NK-92 (cell line): Measurements from ENCODE around the gene ARL13B.
"Not testable (repeated sequence)": the region's sequence is repeated elsewhere in the genome, so short reads cannot be mapped to it uniquely, and the experiment has no call there.

ENCODE experiments used
- DNase-seq: peaks from one replicate; lab custom pipeline; 2025; ENCODE audit not compliant: unreplicated experiment; lab: John Stamatoyannopoulos, UW

ARL13B gene

DNA sequence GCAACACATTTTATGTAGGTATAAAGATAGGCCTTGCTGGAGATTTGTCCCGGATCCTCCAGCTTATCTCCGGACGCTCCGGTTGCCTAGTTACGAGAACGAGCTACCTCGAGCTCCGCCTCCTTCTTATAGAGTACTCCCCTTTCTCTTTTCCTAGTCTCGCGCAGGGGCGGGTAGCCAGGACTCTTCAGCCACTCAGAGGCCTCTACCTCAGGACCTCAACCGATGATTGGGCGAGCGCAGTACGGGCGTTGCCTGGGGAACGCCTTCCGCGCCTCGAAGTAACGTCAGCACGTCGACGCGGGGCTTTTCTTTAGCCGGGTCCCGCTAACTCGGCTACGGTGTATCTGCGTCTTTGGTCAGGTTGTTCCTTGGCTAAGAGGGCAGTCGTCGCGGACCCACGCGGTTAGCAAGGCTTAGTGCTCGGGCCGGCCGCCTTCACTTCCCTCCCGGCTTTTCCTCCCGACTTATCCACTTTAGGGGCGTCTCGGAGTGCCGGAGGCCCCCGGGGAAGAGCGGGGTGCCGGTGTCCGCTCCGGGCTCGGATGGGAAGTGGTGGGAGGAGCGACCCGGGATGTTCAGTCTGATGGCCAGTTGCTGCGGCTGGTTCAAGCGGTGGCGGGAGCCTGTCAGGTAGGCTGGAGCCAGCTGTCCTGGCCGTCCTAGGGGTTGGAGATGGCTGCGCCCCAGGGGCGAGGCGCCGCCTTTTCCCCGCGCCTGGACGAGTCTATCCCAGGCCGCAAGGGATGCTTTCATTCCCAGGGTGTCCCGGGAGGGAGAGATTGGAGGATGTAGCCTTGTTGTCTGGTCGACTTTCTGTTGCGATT lies at the start of gene ARL13B:
TSS of gene ARL13B (plus strand) at position 306 of the 827 bp plus-strand sequence. CDS start at position 575, 269 bp downstream.
- peak; percentile 64 for DNase-seq

DNA sequence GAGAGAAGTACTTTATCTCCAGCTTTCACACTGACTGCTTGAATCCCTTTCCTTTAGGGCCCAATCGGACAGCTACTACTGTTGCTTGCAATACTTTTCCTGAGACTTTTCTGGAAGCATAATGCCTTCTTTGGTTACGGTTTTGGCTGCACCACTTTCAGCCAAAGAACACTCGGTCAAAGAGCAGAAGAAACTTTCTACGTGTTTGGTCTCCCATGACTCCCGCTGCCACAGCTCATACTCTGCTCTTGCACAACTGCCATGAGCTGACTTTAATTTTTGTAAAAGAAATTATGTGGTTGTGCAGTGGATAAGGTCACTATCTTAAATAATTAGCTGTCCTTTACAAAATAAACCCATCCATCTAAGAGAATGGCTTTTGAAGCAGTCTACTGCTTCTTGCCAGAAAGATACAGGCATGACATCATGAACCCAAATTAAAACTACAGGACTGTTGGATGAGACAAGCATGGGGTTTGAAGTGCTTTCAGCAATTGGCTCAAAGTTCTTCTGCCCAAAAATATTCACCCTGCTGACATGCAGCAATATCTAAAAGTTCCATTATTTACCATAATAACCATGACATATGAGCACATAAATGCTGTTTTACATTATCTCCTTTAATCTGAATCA lies 48.2 kb upstream of the ARL13B start:
- DNase-seq: no peak

DNA sequence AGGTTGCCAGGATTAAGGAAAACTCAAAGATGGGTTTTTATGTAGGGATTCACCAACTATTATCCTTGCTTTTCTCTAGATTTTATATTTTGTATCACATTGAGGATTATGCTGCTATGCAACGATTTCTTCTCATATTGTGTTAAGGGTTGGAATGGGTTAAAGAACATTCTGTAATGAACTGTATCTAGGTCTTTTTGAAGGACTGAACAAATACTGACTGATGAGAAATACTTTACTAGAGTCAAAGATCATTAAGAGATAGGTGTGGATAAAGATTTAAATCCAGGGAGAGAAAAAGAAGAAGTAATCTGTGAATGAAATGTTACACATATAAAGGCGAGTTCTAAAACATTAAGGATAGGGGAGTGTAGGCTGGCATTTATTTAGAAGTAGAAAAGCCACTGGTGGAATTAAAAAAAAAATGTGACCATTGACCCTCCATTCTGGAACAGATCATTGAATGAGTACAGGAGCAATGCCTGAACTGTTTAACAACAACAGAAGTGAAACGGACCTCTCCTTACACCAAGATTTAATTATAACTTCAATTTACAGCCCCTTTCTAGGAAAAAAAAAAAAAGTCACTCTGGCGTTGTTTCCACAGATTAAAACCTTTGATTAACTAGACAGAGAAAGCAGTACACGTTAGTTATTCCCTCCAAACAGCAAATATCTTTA lies 45.4 kb upstream of the ARL13B start:
- DNase-seq: no peak

DNA sequence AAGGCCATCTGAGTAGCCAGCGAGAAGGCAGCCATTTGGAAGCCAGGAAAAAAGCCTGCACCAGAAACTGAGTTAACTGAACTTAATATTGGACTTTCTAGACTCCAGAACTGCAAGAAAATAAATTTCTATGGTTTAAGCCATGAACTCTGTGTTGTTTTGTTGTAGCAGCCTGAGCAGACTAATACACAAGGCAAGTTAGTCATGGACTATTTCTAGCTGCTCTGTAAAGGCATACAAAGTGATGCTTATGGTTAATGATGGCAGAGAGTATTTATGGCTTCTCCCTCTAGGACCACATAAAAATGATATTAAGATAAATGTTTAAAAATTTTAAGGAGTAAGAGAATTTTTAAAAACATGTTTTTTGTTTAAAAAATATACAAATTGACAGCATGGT lies 43.4 kb upstream of the ARL13B start:
- no peak for DNase-seq

DNA sequence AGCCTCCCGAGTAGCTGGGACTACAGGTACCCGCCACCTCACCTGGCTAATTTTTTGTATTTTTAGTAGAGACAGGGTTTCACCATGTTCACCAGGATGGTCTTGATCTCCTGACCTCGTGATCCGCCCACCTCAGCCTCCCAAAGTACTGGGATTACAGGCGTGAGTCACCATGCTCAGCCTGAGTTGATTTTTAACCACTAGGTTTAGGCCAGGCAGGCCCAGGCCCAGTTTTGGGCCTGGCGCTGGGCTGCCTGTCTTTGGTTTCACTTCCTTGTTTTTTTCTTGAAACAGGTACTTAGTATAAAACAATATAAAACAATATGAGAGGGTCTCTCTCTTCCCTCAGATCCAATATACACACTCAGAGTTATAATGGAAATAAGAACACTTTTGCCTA lies 42.5 kb upstream of the ARL13B start:
- DNase-seq: not testable (repeated sequence)

DNA sequence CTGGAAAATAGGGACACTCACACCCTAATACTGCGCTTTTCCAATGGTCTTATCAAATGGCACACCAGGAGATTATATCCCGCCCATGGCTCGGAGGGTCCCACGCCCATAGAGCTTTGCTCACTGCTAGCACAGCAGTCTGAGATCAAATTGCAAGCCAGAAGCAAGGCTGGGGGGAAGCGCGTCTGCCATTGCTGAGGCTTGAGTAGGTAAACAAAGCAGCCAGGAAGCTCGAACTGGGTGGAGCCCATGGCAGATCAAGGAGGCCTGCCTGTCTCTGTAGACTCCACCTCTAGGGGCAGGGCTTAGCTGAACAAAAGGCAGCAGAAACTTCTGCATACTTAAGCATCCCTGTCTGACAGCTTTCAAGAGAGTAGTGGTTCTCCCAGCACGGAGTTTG lies 30.0 kb upstream of the ARL13B start:
- not testable (repeated sequence) for DNase-seq

DNA sequence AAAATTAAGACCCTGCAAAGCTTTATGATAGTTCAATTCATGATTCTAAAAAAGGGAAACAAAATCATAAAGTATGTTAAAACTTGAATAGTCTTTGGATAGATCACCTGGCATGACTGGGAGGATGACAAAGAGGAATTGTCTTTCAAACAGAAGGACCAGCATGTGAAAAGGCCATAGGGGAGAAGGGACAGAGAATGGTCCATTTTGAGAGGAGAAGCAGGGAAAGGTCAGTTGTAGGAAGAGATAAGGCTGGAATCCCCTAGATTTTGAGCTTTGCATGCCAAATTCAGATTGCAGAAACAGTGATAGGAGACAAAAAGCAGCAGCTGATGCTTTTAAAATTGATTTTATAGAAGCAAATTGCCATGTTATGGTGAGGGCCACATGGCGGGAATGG lies 18.9 kb upstream of the ARL13B start:
- DNase-seq: no peak

DNA sequence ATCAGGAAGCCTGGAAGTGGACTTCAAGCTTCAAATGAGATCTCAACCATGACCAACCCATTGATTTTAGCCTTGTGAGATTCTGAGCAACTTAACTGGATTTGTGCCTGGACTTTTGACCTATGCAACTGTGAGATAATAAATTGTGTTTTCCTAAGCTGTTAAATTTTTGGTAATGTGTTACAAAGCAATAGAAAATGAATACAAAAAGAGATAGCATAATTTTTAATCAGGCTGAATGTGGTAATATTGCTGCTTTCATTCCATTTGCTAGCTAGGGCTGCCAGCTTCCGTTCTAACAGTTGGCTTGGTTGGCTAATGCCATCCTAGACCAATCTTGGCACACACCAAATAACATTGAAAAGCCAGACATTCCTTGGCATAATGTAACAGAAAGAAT lies 18.5 kb upstream of the ARL13B start:
- no peak for DNase-seq

DNA sequence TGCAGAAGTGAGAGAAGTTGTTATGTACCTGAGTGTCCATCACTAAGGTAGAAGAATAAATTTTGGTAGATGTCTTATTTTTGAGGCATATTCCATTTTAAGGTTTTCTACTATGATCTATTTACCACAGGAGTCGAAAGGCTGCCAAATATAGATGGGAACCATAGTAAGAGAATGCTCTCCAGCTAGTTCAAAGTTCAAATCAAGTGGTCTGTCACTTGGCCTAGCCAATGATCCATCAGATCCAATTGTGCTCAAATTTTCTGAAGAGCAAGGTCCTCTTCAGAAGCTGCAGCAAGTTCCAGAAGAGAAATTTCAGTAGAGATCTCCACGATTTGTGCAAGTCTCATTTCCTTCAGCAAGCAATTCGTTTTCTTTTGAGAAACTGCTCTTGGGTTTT lies 17.2 kb upstream of the ARL13B start:
- DNase-seq: no peak

DNA sequence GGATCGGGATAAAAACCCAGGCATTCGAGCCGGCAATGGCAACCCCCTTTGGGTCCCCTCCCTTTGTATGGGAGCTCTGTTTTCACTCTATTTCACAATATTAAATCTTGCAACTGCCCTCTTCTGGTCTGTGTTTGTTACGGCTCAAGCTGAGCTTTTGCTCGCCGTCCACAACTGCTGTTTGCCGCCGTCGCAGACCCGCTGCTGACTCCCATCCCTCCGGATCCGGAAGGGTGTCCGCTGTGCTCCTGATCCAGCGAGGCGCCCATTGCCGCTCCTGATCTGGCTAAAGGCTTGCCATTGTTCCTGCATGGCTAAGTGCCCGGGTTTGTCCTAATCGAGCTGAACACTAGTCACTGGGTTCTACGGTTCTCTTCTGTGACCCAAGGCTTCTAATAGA lies 14.8 kb upstream of the ARL13B start:
- not testable (repeated sequence) for DNase-seq

DNA sequence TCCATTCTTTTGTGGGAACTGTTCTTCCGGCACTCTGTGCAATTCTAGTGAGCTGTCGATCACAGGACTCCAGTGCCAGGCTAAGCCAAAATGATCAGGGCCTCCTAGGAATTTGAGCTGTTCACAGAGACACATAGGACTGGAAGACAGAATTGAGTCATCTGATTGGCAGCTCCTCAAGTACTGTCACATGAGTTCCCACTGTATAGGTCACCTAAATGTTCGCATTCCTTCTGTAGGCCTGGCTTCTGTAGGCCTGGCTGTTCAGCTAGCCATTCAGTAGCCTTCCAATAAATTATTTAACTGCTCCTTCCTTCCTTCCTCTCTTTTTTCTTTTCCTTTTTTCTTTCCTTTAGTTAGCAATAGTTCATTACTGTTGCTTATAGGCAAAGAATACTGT lies 10.5 kb upstream of the ARL13B start:
- DNase-seq: no peak

DNA sequence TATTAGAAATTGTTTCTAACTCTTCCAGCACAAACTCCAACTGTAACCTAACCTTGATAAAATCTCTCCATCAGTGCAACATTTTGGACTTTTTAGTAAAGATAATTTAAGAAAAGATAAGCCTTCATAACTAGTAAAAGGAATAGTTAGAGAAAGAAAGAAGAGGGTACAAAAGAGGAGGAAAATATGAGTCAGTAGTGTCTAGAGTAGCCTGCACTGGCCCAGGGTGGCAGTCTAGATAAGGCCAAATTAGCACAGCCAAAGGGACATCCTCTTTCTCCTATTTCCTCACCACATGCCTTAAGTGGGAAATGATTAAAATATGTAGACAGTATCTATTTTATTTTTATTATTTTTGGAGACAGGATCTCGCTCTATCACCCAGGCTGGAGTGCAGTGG lies 10.0 kb upstream of the ARL13B start:
- no peak for DNase-seq

DNA sequence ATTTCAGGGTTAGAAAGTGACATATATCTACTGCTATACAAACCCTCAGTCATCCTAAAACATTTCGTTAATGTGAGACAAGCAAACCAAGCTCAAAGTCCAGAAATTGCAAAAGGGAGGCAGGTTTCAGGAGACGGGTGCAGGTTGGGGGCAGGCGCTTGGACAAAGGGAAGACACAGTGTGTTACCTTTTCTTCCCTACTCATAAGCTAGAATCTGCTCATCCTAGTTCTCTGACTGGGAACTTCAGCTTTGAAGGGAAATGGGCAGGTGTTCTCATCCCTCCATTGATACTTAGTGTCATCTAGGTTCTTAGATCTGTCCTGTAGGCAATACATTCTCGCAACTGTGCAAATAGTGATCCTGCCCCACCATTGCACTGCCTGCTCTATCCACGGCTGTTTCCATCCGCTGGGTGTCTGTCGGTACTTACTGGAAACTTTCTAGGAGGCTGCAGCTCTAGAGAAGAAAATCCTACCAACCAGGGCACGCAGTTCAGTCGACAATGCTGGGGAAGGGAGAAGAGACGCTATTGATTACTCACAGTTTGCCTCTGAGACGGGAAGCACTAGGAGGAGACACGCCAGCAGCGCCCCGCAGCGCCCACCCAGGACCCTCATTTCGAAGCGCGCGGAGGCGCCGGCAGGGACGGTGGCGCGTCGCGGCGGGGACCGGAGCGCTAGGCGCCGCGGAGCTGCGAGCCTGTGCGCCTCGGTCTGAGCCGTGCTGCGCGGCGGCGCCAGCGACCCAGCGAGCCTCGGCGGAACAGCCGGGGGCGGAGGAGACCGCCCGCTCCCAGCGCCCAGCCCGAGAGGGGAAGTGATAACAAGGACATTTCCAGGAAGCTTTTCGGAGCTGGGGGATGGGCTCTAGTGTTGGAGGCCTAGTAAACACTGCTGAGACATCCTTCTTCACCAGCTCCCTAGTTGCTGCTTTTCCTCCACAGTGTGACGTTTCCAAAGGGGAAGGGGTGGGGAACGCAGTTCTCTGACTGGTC lies 6.5 kb upstream of the ARL13B start, which contains the start of gene PROS1:
TSS of gene PROS1 (minus strand) at position 766 of the 996 bp plus-strand sequence. CDS start at position 619, 147 bp downstream.
- DNase-seq: no peak

DNA sequence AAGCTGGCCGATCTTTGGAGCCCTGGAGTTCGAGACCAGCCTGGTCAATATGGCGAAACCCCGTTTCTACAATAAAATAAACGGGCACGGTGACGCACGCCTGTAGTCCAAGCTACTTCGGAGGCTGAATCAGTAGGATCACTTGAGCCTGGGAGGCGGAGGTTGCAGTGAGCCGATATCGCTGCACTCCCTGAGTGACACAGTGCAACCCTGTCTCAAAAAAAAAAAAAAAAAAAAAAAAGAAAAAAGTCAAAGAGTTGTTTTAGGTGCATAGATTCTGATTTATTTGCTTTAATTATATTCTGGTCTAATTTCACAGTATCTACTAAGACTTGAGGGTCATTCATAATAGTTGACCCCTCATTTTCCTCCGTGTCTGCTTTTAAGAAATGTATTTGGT lies 1.7 kb downstream of the ARL13B start:
- DNase-seq: no peak

DNA sequence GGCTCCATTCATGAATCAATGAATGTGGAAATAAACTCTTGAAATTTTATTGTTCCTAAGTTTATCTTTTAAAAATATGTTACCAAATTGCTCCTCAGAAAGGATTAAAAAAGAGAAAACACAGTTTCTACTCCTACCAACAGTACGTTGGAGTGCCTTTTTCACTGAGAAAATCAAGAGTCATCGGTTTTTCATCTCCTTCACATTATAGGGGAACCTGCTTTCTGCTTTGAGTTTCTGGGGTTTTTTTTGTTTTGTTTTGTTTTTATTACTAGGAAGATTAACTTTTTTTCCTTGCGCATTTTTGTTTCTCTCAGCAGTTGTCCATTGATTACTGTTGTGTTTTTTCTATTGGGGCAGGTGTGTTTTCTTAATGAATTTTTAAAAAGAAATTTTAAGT lies 3.5 kb downstream of the ARL13B start:
- no peak for DNase-seq

DNA sequence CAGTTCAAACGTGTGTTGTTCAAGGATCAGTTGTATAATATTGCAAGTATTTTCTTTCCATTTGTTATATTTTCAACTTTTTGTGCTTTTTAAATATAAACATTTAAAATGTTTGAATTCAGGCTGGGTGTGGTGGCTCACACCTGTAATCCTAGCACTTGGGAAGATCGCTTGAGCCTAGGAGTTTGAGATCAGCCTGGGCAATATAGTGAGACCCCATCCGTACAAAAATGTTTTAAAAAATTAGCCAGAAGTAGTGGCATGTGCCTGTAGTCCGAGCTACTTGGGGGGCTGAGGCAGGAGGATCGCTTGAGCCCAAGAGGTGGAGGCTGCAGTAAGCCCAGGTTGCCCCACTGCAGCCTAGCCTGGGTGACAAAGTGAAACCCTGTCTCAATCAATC lies 4.7 kb downstream of the ARL13B start:
- no peak for DNase-seq

DNA sequence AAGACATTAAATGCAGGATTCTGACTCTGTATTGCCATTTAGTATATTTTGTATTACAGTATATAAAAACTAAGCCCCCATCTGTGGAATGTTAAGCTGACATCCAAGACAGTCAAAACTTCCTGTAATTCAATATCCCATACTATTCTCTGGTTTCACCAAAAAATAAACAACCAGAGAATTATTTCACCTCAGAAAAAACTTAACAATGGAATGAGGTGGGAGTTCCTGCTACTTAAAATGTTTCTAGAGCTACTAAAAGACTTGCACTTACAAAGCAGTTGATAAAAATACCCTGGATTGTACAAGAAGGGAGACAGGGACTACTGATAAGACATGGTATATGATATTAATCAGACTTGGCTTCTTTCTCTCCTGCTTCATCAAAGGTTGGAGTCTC lies 8.3 kb downstream of the ARL13B start:
- DNase-seq: no peak

DNA sequence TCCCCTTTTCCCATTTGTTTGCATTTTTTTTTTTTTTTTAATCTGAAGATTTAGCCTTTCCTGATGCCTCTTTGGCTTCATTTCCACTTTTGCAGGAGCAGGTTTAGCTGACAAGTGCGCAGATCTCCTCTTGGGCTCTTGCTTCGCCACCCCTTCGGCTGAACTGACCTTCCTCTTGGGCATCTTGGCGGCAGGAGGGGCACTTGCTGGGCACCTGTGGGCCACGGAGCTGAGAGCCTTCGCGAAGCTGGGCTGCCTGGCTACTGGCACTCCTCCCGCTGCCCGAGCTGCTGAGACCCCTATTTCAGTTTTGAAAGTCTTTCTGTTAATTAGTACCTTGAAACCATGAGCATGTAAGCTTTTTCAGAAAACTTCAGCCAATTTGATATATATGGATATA lies 8.8 kb downstream of the ARL13B start:
- DNase-seq: no peak

DNA sequence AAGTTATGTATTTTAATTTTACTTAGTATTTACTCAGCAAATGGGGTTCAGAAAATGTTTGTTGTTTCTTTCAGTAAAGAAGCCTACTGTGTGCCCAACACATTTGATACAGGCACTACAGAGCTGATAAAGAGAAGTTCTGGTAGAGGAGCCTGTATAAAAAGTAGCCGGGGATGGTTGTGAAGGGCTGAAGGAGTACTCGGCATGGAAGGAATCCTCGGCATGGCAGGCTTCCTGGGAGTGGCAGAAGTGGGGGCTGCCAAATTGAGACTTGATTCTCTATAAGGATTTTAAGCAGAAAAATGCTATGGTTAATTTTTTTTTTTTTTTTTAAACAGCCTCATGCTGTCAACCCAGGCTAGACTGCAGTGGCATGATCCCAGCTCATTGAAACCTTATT lies 9.3 kb downstream of the ARL13B start:
- no peak for DNase-seq

DNA sequence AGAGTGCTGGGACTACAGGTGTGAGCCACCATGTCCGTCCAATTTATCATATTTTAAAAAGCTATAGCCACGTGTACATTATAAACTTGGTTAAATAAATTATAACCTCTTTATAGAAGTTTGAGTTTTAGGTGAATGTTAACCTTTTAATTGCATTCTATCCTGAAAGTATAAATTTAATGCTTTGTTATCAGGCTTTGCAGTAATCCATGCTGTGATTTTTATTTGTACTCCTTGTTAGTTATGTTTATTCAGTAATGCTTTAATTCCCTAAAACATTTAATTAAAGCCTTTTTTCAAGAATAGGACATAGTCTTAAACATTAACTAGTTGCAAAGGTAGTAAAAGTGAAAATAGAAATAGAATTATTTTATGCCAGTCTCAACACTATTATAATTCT lies 11.7 kb downstream of the ARL13B start:
- DNase-seq: no peak

DNA sequence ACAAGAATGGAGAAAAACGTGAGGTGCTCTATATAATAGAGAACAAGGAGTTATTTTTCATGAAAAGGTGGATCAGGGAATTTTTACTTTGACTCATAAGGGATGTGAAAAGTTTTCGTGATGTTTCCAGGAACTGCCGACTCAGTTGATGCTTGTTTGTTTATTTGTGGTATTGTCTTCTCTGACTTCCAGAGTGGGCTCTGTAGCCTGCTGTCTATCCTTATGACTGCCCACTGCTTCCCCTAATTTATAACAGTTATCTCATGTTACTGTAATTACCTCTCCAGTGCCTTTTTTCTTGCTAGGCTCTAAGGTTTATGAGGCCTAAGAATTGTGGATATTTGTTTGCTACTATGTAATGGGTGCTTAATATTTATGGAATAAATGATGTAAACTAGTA lies 12.3 kb downstream of the ARL13B start:
- no peak for DNase-seq
